Stimulated activated naive B cell treated with anti-CD40 and anti-IgM and Interleukin-4, amounts not matched to agents 10 μg/mL and 1 μg/mL and 100 μg/mL, for 72 hours (primary cell): Measurements from ENCODE around the gene MRPL20.
"Not testable (repeated sequence)": the region's sequence is repeated elsewhere in the genome, so short reads cannot be mapped to it uniquely, and the experiment has no call there.

Source experiments
- ATAC-seq, 2 donors: fragments of 150-1000 bp; cut with Tn5 transposase; replicated peaks; 2 replicates each; pipeline ENCODE4 v1.10.0; 2021; ENCODE audit warnings: moderate library complexity in 1 of 2
- DNase-seq: peaks from one replicate; pipeline ENCODE4 v3.0.0; 2021
- H3K27ac Mint-ChIP-seq: one replicate; pipeline ENCODE4 v1.8.0; 2022; ENCODE audit warnings: mild to moderate bottlenecking, mixed read lengths
- H3K27me3 Mint-ChIP-seq, 2 donors: one replicate each; pipeline ENCODE4 v1.8.0; 2022; ENCODE audit warnings: mixed read lengths in 2 of 2
- H3K36me3 Mint-ChIP-seq, 2 donors: one replicate each; pipeline ENCODE4 v1.8.0; 2022; ENCODE audit warnings: mixed read lengths in 2 of 2, mild to moderate bottlenecking in 1 of 2
- H3K4me1 Mint-ChIP-seq, 2 donors: one replicate each; pipeline ENCODE4 v1.8.0; 2022; ENCODE audit warnings: mixed read lengths in 2 of 2, mild to moderate bottlenecking in 1 of 2
- H3K4me3 Mint-ChIP-seq, 2 donors: one replicate each; pipeline ENCODE4 v1.8.0; 2022; ENCODE audit warnings: mild to moderate bottlenecking in 2 of 2, mixed read lengths in 2 of 2, moderate library complexity in 1 of 2
- H3K9me3 Mint-ChIP-seq, 2 donors: one replicate each; pipeline ENCODE4 v1.8.0; 2022; ENCODE audit warnings: mixed read lengths in 2 of 2, mild to moderate bottlenecking in 1 of 2

MRPL20 gene

GRCh38 chr1:1406821-1407635, at the start of gene MRPL20:
TSS of gene MRPL20 (minus strand) at chr1:1407293. CDS start at chr1:1407217, 76 bp downstream.
- Mint-ChIP-seq H3K4me1 (peaks cover 29 to 70% of the 10 kb centered on the region in 2 donors), H3K27me3 (no peaks in the 10 kb centered on the region), H3K27ac (peak within 1 kb of the TSS; percentile 98), H3K9me3 (no peaks in the 10 kb centered on the region), H3K36me3 (peaks cover 42 to 52% of the 10 kb centered on the region in 2 donors), H3K4me3 (peak within 1 kb of the TSS; percentile 90 to 96)
- DNase-seq (peak; percentile 92), ATAC-seq (peak; percentile 94 to 97)

GRCh38 chr1:1456683-1457255, 49.7 kb upstream of the MRPL20 start:
- not testable (repeated sequence) for H3K27ac Mint-ChIP-seq, DNase-seq, H3K9me3 Mint-ChIP-seq, H3K36me3 Mint-ChIP-seq, H3K4me1 Mint-ChIP-seq, H3K4me3 Mint-ChIP-seq
- H3K27me3 Mint-ChIP-seq, result peaks cover 5 to 11% of the 10 kb centered on the region in 2 donors
- peak in 1 of 2 donors; percentile 12 for ATAC-seq

DNA sequence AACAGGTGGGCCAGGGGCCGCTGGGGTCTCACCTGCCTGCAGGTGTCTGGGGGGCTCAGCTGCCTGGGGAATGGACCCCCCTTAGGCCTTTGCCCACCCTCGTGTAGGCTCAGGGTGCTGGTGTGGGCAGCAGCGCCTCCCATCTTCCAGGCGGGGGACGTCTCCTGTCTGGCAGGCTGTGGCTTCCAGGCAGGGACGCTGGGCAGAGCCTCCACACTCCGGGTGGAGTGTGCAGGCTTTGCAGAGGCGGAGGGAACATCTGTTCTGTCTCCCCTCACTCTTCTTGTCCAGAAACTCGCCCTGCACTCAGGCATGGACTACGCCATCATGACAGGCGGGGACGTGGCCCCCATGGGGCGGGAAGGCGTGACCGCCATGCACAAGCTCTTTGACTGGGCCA, 48.8 kb upstream of the MRPL20 start:
- not testable (repeated sequence) for H3K9me3 Mint-ChIP-seq, H3K36me3 Mint-ChIP-seq, H3K27me3 Mint-ChIP-seq, ATAC-seq, DNase-seq, H3K4me1 Mint-ChIP-seq, H3K27ac Mint-ChIP-seq, H3K4me3 Mint-ChIP-seq

DNA sequence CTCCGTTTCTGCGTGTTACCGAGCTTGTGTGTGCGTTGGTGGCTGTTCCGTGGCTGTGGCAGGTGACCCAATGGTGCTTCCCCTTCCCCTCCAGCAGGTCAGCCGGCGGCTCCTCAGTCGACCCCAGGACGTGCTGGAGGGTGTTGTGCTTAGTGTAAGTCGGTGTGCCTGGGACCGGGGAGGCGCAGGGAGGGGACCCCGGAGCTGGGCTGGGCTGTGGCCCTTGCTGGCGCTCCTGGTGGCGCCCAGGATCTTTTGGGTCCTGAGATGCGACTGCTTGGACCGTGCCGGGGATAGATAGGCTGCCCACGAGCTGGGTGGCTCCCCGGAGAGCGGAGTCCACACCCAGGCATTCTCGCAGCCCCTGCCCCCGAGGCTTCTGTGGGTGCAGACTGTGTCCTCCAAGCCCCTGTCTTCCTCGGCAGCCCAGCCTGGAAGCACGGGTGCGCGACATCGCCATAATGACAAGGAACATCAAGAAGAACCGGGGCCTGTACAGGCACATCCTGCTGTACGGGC, 48.3 kb upstream of the MRPL20 start:
- Mint-ChIP-seq H3K9me3 (no peaks in the 10 kb centered on the region), H3K27ac (no peak overlapping the region), H3K4me1 (no peaks in the 10 kb centered on the region), H3K4me3 (no peak overlapping the region), H3K27me3 (peaks cover 0 to 5% of the 10 kb centered on the region in 2 donors), H3K36me3 (no peaks in the 10 kb centered on the region)
- ATAC-seq, result no peak
- DNase-seq, result no peak

- not testable (repeated sequence) for H3K27ac Mint-ChIP-seq, ATAC-seq, H3K27me3 Mint-ChIP-seq, H3K9me3 Mint-ChIP-seq, H3K36me3 Mint-ChIP-seq, DNase-seq, H3K4me3 Mint-ChIP-seq, H3K4me1 Mint-ChIP-seq
Observed at GRCh38 chr1:1454286-1455056, 47.4 kb upstream of the MRPL20 start.

DNA sequence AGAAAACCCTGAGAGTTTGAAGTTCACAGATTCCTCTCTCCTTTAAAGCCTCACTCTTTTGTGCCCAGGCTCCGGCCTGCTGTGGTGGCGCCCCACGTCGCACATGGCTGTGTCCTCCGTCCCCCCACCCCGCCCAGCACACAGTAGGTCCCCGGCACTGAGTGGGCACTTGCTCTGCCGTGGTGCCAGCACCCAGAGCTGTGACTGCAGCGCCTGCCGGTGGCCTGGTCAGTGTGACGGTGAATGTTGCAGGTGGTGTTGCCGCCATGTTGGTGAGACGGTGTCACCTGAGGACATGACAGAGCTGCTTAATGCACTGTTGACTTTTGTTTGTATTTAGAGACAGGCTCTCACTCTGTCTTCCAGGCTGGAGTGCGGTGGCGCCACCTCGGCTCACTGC, 45.8 kb upstream of the MRPL20 start:
- Mint-ChIP-seq H3K36me3 (no peaks in the 10 kb centered on the region), H3K27ac (no peak overlapping the region), H3K9me3 (no peaks in the 10 kb centered on the region), H3K4me3 (no peak overlapping the region), H3K4me1 (no peaks in the 10 kb centered on the region), H3K27me3 (peaks cover 6 to 9% of the 10 kb centered on the region in 2 donors)
- DNase-seq (no peak), ATAC-seq (no peak)

DNA sequence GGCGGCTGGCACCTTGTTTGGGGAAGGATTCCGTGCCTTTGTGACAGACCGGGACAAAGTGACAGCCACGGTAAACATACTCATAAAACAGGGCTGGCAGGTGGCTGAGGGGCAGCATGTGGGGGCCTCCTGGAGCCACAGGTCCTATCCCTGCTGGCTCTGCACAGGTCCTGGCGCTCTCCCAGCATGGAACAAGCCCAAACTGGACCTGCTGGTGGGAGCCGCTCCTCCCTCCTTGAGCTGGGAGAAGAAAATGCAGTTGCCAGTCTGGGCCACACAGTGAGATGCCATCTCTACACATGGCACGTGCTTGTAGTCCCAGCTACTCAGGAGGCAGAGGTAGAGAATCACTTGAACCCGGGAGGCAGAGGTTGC, 45.3 kb upstream of the MRPL20 start:
- H3K36me3 Mint-ChIP-seq, H3K4me1 Mint-ChIP-seq, H3K27me3 Mint-ChIP-seq, ATAC-seq, H3K4me3 Mint-ChIP-seq, H3K27ac Mint-ChIP-seq, DNase-seq, H3K9me3 Mint-ChIP-seq: not testable (repeated sequence)

DNA sequence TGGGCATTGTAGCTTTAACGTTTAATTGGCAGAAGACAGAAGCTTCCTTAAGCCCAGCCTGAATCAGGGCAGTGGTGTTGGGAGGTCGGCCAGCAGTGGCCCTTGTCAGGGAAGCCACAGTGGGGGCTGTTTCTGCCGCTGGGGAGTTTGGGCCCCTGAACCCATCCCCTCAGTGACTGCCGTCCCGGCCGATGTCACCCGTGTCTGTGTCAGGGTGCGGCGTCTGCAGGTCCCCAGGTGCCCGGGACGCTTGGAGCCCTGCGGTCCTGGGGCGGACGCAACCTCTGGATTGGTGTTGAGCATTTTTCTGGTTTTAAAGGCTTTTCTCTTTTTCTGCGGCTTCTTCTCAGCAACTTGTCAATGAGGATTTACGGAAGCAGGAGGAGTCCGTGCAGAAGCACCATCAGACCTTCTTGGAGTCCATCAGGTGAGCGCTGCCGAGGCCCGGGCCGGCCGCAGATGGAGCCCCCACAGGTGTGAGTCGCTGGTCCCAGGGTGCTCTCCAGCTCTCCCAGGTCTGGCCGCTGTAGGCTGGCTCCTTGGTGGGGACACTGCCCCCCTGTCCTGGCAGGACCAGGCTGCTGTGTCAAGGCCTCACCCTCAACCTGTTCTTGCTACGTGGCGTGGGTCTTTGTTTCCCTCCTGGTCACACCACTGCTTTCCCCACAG, 44.7 kb upstream of the MRPL20 start:
- H3K4me3 Mint-ChIP-seq, result no peak overlapping the region
- DNase-seq, result no peak
- H3K36me3 Mint-ChIP-seq, result no peaks in the 10 kb centered on the region
- ATAC-seq, result no peak
- H3K9me3 Mint-ChIP-seq, result no peaks in the 10 kb centered on the region
- H3K4me1 Mint-ChIP-seq, result no peaks in the 10 kb centered on the region
- no peak overlapping the region for H3K27ac Mint-ChIP-seq
- H3K27me3 Mint-ChIP-seq, result peaks cover 4 to 6% of the 10 kb centered on the region in 2 donors

- H3K4me3 Mint-ChIP-seq, H3K27ac Mint-ChIP-seq, H3K27me3 Mint-ChIP-seq, DNase-seq, ATAC-seq, H3K4me1 Mint-ChIP-seq, H3K9me3 Mint-ChIP-seq, H3K36me3 Mint-ChIP-seq: not testable (repeated sequence)
Observed at GRCh38 chr1:1450616-1451015, 43.5 kb upstream of the MRPL20 start.

DNA sequence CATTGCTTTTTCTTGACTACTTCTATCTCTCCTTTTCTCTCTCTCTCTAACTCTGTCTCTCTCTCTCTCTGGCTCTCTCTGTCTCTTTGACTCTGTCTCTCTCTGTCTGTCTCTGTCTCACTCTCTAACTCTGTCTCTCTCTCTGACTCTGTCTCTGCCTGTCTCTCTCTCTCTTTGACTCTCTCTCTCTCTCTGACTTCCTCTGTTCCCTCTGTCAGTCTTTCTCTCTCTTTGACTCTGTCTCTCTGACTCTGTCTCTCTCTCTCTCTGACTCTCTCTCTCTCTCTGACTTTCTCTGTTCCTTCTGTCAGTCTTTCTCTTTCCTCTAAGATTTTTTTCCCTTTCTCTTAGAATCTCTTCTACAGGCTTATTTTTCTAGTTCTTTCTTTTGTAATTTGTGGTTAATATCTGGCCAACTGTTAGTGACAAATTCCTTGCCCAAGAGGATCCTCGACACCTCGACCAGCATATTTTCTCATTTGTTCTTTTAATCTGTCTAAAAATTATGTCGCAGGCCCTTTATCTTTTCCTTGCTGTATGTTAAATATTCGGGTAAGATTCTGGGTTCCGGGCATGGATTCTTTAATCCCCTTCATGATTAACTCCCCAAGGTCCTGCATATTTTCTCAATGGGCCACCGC, 42.1 kb upstream of the MRPL20 start, which contains the start of gene ATAD3C:
Gene ATAD3C (plus strand): TSS at position 591 of the 641 bp plus-strand sequence. CDS start 995 bp downstream, outside the sequence.
- H3K27ac Mint-ChIP-seq, result no peak within 1 kb of the TSS
- ATAC-seq (no peak), DNase-seq (no peak)
- no peaks in the 10 kb centered on the region for H3K4me1 Mint-ChIP-seq
- H3K4me3 Mint-ChIP-seq, result no peak within 1 kb of the TSS
- peaks cover 6% of the 10 kb centered on the region in 2 donors for H3K27me3 Mint-ChIP-seq
- no peaks in the 10 kb centered on the region for H3K9me3 Mint-ChIP-seq
- H3K36me3 Mint-ChIP-seq, result no peaks in the 10 kb centered on the region

GRCh38 chr1:1446631-1447030, 39.5 kb upstream of the MRPL20 start:
- H3K27ac Mint-ChIP-seq, H3K4me3 Mint-ChIP-seq, H3K9me3 Mint-ChIP-seq, DNase-seq, H3K36me3 Mint-ChIP-seq, H3K4me1 Mint-ChIP-seq, ATAC-seq: not testable (repeated sequence)
- H3K27me3 Mint-ChIP-seq, result peaks cover 6 to 14% of the 10 kb centered on the region in 2 donors

DNA sequence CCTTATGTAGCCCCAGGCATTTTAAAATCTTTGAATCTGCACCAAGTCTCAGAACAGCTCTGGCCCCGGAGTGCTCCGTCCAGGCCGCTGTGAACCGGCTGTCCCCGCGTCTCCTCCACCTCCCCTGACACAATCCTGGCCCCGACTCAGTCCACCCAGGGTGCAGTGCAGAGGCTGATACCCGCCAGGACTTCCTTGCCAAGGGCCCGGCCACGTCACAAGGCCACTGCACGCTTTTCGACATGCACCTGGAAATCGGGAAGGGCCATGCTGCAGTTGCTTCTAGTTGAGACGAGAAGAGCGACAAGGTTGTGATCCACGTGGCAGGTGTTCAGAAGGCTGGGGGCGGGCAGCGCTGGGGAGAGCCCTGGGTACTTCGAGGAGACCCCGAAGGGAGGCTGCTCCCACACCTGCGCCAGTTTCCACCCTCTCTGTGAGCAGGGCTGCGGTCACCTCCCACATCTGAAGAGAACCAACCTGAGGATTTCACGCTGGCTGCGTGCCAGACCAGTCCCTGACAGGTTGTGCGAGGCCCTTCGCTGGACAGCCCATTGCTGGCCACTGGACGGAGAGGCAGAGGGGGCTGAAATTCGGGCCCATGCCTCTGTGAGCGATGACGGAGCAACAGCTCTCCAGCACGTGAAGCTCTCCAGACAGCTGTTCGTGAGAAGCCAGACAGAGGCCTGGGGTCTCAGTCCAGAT, 35.1 kb upstream of the MRPL20 start:
- Mint-ChIP-seq H3K4me3 (no peak overlapping the region), H3K36me3 (no peaks in the 10 kb centered on the region), H3K4me1 (peaks cover 7 to 9% of the 10 kb centered on the region in 2 donors), H3K27me3 (peaks cover 5 to 26% of the 10 kb centered on the region in 2 donors), H3K27ac (no peak overlapping the region), H3K9me3 (no peaks in the 10 kb centered on the region)
- no peak for ATAC-seq
- DNase-seq, result no peak
